GM19193 (cell line): ENCODE measurements around the gene SFXN1.

Experiments
- POLR2A ChIP-seq: IDR thresholded peaks from 4 replicates; pipeline ENCODE4 v1.6.1; 2011; ENCODE audit not compliant: insufficient read depth, insufficient read length; ENCODE audit errors: extremely low read depth

The SFXN1 gene

GRCh38 chr5:175516933-175517823 lies 38.8 kb downstream of the SFXN1 start:
- no peak for TF ChIP-seq POLR2A

GRCh38 chr5:175517824-175518450 lies 39.6 kb downstream of the SFXN1 start:
- no peak for TF ChIP-seq POLR2A

GRCh38 chr5:175519006-175519405 lies 40.6 kb downstream of the SFXN1 start:
- no peak for TF ChIP-seq POLR2A

GRCh38 chr5:175520321-175520720 lies 42.0 kb downstream of the SFXN1 start:
- TF ChIP-seq POLR2A: no peak

- TF ChIP-seq POLR2A: no peak
Observed at GRCh38 chr5:175520873-175521272, 42.5 kb downstream of the SFXN1 start.

GRCh38 chr5:175521313-175521833 lies 43.0 kb downstream of the SFXN1 start:
- TF ChIP-seq POLR2A: no peak

- TF ChIP-seq POLR2A: no peak
Observed at GRCh38 chr5:175523292-175523691, 44.9 kb downstream of the SFXN1 start.

- no peak for TF ChIP-seq POLR2A
Observed at GRCh38 chr5:175524211-175524610, 45.9 kb downstream of the SFXN1 start.

GRCh38 chr5:175526691-175527090 lies 48.3 kb downstream of the SFXN1 start:
- no peak for TF ChIP-seq POLR2A

GRCh38 chr5:175531361-175531760 lies 53.0 kb downstream of the SFXN1 start:
- no peak for TF ChIP-seq POLR2A

GRCh38 chr5:175534070-175534932 lies 55.9 kb downstream of the SFXN1 start:
- no peak for TF ChIP-seq POLR2A

GRCh38 chr5:175535796-175536195 lies 57.4 kb downstream of the SFXN1 start:
- no peak for TF ChIP-seq POLR2A

- TF ChIP-seq POLR2A: no peak
Observed at GRCh38 chr5:175538576-175538975, 60.2 kb downstream of the SFXN1 start.

GRCh38 chr5:175539936-175540335 lies 61.6 kb downstream of the SFXN1 start:
- no peak for TF ChIP-seq POLR2A

GRCh38 chr5:175541264-175541663 lies 62.9 kb downstream of the SFXN1 start:
- no peak for TF ChIP-seq POLR2A
